ENCODE measurements around the gene DCAF17. TPM values are rescaled to one million over a fixed set of nuclear protein-coding genes. Genes with fewer than 3 reads are reported as not detected.
"Not testable (repeated sequence)": the region's sequence is repeated elsewhere in the genome, so short reads cannot be mapped to it uniquely, and the experiment has no call there.

DCAF17 gene
- total RNA-seq, 2 donors from 2014 or later, result 22.7 to 31.7 TPM

DNA sequence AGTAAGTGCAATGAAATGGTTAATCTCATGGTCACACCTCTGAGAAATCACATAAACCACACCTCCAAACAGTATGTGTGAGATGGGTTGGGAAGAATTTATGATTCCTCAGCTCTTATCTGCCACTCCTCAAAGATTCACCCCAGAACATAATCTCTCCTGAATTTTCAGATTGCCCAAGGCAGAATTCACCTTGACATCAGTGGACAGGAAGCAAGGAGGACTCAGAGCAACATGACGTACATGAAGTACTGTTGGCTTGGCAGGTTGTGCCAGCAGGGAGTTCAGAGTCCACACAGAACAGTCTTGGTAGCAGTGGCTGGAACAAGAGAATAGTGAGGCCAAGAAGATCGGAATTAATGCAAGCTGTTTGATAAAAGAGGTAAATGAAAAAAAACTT, 56.6 kb downstream of the DCAF17 start:
- no peak overlapping the region for H3K27ac Mint-ChIP-seq

DNA sequence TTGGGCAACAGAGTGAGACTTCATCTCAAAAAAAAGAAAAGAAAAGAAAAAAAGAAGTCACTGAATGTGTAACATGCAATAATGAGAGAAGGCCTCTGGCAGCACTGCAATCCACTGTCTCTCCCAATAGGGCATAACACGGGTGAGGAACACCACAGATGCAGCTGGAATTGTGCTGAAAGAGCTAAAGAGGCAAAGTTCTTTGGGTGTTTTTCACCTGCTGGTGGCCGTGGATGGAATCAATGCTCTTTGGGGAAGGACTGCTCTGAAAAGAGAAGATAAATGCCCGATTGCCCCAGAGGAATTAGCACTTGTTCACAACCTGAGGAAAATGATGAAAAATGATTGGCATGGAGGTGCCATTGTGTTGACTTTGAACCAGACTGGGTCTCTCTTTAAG, 57.3 kb downstream of the DCAF17 start:
- H3K27ac ChIP-seq (ENCODE audit: low read depth, low read length), result no peak overlapping the region
- H3K36me3 ChIP-seq (ENCODE audit: control insufficient read depth, insufficient read depth, low read length), result no peaks in the 10 kb centered on the region
- Mint-ChIP-seq H3K27me3 (ENCODE audit: insufficient read depth) (no peaks in the 10 kb centered on the region), H3K27ac (no peak overlapping the region), H3K4me1 (no peaks in the 10 kb centered on the region), H3K9me3 (peaks cover under 1% of the 10 kb centered on the region), H3K36me3 (ENCODE audit: low read depth) (peaks cover 6% of the 10 kb centered on the region), H3K4me3 (no peak overlapping the region)
- H3K27me3 ChIP-seq (ENCODE audit: control insufficient read depth, insufficient read depth, low read length, poor library complexity, severe bottlenecking), result no peaks in the 10 kb centered on the region
- peaks cover 10% of the 10 kb centered on the region for H3K9me3 ChIP-seq (ENCODE audit: control insufficient read depth, low read length)
- 80 to 89% methylated on average over 1 to 3 of the region's 3 CpGs for WGBS, 2 experiments (ENCODE audit: insufficient coverage in 1 of 2, insufficient read length in 1 of 2)
- DNase-seq, result no peak
- H3K4me1 ChIP-seq (ENCODE audit: control insufficient read depth, insufficient read depth, low read length), result no peaks in the 10 kb centered on the region
- TF ChIP-seq CTCF (conservative IDR thresholded peaks at IDR 0.05), result peak; percentile 17
- no peak overlapping the region for H3K4me3 ChIP-seq (ENCODE audit: low read length)
- no peak overlapping the region for H3K9ac ChIP-seq (ENCODE audit: extremely low read depth, low read length, poor library complexity, severe bottlenecking)

More for the DNA sequence above, 56.6 kb downstream of the DCAF17 start:
- no peak for TF ChIP-seq CTCF (conservative IDR thresholded peaks at IDR 0.05)
- H3K36me3 Mint-ChIP-seq (ENCODE audit: low read depth), result peaks cover 6% of the 10 kb centered on the region
- 94% methylated on average over 2 of the region's 2 CpGs for WGBS, 2 experiments (ENCODE audit: insufficient coverage in 1 of 2, insufficient read length in 1 of 2)
- H3K9ac ChIP-seq (ENCODE audit: extremely low read depth, low read length, poor library complexity, severe bottlenecking), result no peak overlapping the region
- no peaks in the 10 kb centered on the region for H3K4me1 ChIP-seq (ENCODE audit: control insufficient read depth, insufficient read depth, low read length)
- no peaks in the 10 kb centered on the region for H3K27me3 ChIP-seq (ENCODE audit: control insufficient read depth, insufficient read depth, low read length, poor library complexity, severe bottlenecking)
- no peaks in the 10 kb centered on the region for H3K4me1 Mint-ChIP-seq
- no peak overlapping the region for H3K27ac ChIP-seq (ENCODE audit: low read depth, low read length)
- H3K36me3 ChIP-seq (ENCODE audit: control insufficient read depth, insufficient read depth, low read length), result no peaks in the 10 kb centered on the region
- H3K27me3 Mint-ChIP-seq (ENCODE audit: insufficient read depth), result no peaks in the 10 kb centered on the region
- H3K4me3 Mint-ChIP-seq, result no peak overlapping the region
- H3K4me3 ChIP-seq (ENCODE audit: low read length), result no peak overlapping the region
- H3K9me3 ChIP-seq (ENCODE audit: control insufficient read depth, low read length), result peaks cover 8% of the 10 kb centered on the region
- no peaks in the 10 kb centered on the region for H3K9me3 Mint-ChIP-seq
- no peak for DNase-seq

GRCh38 chr2:171492664-171493063, 58.6 kb downstream of the DCAF17 start:
- Histone ChIP-seq H3K9ac (ENCODE audit: extremely low read depth, low read length, poor library complexity, severe bottlenecking) (no peak overlapping the region), H3K27ac (ENCODE audit: low read depth, low read length) (no peak overlapping the region), H3K27me3 (ENCODE audit: control insufficient read depth, insufficient read depth, low read length, poor library complexity, severe bottlenecking) (no peaks in the 10 kb centered on the region), H3K36me3 (ENCODE audit: control insufficient read depth, insufficient read depth, low read length) (no peaks in the 10 kb centered on the region), H3K4me1 (ENCODE audit: control insufficient read depth, insufficient read depth, low read length) (no peaks in the 10 kb centered on the region), H3K9me3 (ENCODE audit: control insufficient read depth, low read length) (peaks cover 13% of the 10 kb centered on the region), H3K4me3 (ENCODE audit: low read length) (no peak overlapping the region)
- H3K36me3 Mint-ChIP-seq (ENCODE audit: low read depth), result peaks cover 2% of the 10 kb centered on the region
- peaks cover 7% of the 10 kb centered on the region for H3K9me3 Mint-ChIP-seq
- H3K4me3 Mint-ChIP-seq, result no peak overlapping the region
- TF ChIP-seq CTCF (conservative IDR thresholded peaks at IDR 0.05), result no peak
- H3K4me1 Mint-ChIP-seq, result no peaks in the 10 kb centered on the region
- H3K27ac Mint-ChIP-seq, result no peak overlapping the region
- WGBS, 2 experiments (ENCODE audit: insufficient coverage in 1 of 2, insufficient read length in 1 of 2), result 93 to 96% methylated on average over 4 to 6 of the region's 6 CpGs
- no peak for DNase-seq
- no peaks in the 10 kb centered on the region for H3K27me3 Mint-ChIP-seq (ENCODE audit: insufficient read depth)

- not testable (repeated sequence) for H3K36me3 ChIP-seq (ENCODE audit: control insufficient read depth, insufficient read depth, low read length); H3K36me3 Mint-ChIP-seq (ENCODE audit: low read depth); H3K9ac ChIP-seq (ENCODE audit: extremely low read depth, low read length, poor library complexity, severe bottlenecking); H3K9me3 Mint-ChIP-seq; H3K27ac Mint-ChIP-seq; H3K27me3 Mint-ChIP-seq (ENCODE audit: insufficient read depth); H3K27ac ChIP-seq (ENCODE audit: low read depth, low read length); H3K27me3 ChIP-seq (ENCODE audit: control insufficient read depth, insufficient read depth, low read length, poor library complexity, severe bottlenecking); H3K4me3 Mint-ChIP-seq; H3K9me3 ChIP-seq (ENCODE audit: control insufficient read depth, low read length); H3K4me1 ChIP-seq (ENCODE audit: control insufficient read depth, insufficient read depth, low read length); H3K4me1 Mint-ChIP-seq; H3K4me3 ChIP-seq (ENCODE audit: low read length); DNase-seq
- WGBS, 2 experiments (ENCODE audit: insufficient coverage in 1 of 2, insufficient read length in 1 of 2), result 95 to 100% methylated on average over 5 of the region's 5 CpGs
Measured at GRCh38 chr2:171497664-171498063, 63.6 kb downstream of the DCAF17 start.

Measured in endodermal cell (in vitro differentiated cells).